Stomach (tissue), 4 donors: ENCODE results near the gene CDPF1.

Source experiments
- CTCF ChIP-seq, 7 experiments: fragments of 450-650 bp in 4 of 7; fragments of 200-600 bp in 3 of 7; sonication (generic) in 3 of 7; IDR thresholded peaks; one replicate each; pipeline ENCODE4 v1.5.1; 2016 to 2019; ENCODE audit warnings: antibody characterized with exemption in 7 of 7, control low read depth in 2 of 7, mild to moderate bottlenecking in 1 of 7
- EP300 ChIP-seq: sonication (generic); formaldehyde crosslinking; IDR thresholded peaks from one replicate; pipeline ENCODE4 v1.6.1; 2017; ENCODE audit warnings: antibody characterized with exemption
- POLR2A ChIP-seq, 4 donors: fragments of 450-650 bp; IDR thresholded peaks; one replicate each; pipeline ENCODE4 v1.6.1; 2016; ENCODE audit warnings: antibody characterized with exemption in 4 of 4, control low read depth in 2 of 4, mild to moderate bottlenecking in 1 of 4, moderate library complexity in 1 of 4
- POLR2AphosphoS5 ChIP-seq, 3 donors: sonication (generic); formaldehyde crosslinking; IDR thresholded peaks; one replicate each; pipeline ENCODE4 v1.6.1; 2016; ENCODE audit warnings: antibody characterized with exemption in 3 of 3

GRCh38 chr22:46195487-46196165 is 54.5 kb downstream of the CDPF1 start:
- TF ChIP-seq CTCF (IDR thresholded peaks at IDR 0.05) (no peak), POLR2AphosphoS5 (IDR thresholded peaks at IDR 0.05) (peak in 1 of 3 donors; percentile 7), POLR2A (IDR thresholded peaks at IDR 0.05) (no peak), EP300 (no peak)
